SH-SY5Y (cell line): ENCODE measurements around the gene LRRC70.

Experiments
- GATA2 ChIP-seq: IDR thresholded peaks from 2 replicates; pipeline ENCODE4 v1.6.1; 2011; ENCODE audit warnings: mild to moderate bottlenecking, low read depth, low read length
- GATA3 ChIP-seq: IDR thresholded peaks from 2 replicates; pipeline ENCODE4 v1.6.1; 2011; ENCODE audit warnings: low read depth, mild to moderate bottlenecking, low read length, moderate library complexity

The LRRC70 gene, protein sequence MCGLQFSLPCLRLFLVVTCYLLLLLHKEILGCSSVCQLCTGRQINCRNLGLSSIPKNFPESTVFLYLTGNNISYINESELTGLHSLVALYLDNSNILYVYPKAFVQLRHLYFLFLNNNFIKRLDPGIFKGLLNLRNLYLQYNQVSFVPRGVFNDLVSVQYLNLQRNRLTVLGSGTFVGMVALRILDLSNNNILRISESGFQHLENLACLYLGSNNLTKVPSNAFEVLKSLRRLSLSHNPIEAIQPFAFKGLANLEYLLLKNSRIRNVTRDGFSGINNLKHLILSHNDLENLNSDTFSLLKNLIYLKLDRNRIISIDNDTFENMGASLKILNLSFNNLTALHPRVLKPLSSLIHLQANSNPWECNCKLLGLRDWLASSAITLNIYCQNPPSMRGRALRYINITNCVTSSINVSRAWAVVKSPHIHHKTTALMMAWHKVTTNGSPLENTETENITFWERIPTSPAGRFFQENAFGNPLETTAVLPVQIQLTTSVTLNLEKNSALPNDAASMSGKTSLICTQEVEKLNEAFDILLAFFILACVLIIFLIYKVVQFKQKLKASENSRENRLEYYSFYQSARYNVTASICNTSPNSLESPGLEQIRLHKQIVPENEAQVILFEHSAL

DNA sequence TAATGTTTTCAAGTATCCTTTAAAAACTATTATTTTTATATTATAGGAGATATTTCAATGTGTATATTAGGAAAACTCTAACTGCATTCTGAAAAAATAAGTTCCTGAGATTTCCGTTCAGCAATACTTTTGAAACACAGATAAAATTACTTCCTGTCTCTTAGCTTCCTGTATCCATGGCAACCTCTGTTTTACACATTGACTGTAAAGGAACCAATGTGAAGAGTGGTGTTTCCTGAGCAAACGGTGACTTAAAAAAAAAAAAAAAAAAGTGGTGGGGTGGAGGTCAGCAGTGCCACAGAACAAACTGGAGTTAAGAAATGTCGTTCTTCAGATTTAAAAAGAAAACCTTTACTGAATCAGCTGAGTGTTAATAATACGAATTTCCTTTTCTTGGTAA lies at the start of gene LRRC70:
Gene LRRC70, plus strand, starts transcription at position 280 of the 400 bp plus-strand sequence. CDS start 620 bp downstream, outside the sequence.
- TF ChIP-seq GATA2 (no peak), GATA3 (no peak)

DNA sequence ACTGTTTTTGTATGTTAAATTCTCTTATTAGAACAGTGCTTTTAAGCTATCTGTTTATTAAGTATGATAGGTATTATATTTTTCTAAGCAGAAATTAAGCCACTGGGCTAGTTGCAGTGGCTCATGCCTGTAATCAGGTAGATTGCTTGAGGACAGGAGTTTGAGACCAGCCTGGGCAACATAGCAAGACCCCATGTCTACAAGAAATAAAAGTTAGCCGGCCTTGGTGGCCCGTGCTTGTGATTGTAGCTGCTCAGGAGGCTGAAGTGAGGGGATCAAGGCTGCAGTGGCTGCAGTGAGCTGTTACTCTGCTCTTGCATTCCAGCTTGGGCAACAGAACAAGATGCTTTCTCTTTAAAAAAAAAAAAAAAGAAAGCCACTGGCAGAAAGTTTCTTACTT lies 45.0 kb upstream of the LRRC70 start:
- TF ChIP-seq GATA3 (no peak), GATA2 (no peak)

DNA sequence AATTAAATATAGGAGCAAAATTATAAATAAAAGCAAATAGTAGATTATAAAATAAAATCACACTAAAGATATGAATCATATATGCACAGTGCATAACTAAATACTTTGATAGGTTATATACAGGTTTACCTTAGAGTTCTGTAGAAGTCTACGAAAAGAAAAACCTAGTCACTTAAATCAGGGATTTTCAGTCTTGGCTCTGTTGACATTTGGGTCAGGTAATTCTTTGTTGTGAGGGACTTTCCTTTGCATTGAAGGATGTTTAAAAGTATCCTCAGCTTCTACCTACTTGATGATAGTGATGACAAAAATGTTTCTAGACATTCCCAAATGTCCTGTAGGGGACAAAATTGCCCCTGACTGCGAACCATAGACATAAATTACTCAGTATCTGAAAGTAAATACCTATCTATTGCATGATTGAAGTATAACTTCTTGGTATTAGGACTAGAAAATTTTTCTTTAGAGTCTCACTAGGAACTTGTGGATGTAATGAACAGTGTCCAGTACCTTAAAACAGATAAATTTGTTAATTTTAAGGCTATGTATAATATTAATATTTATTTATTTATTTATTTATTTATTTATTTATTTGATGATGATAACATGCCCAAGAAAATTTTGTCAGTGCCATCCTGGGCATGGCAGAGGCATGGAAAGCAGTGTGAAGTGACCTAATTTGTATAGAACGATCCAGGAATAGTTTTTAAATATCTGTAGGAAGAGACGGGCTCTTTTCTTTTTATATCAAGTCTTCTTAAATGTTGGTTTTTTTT lies 44.0 kb upstream of the LRRC70 start:
- no peak for TF ChIP-seq GATA3
- TF ChIP-seq GATA2: no peak

DNA sequence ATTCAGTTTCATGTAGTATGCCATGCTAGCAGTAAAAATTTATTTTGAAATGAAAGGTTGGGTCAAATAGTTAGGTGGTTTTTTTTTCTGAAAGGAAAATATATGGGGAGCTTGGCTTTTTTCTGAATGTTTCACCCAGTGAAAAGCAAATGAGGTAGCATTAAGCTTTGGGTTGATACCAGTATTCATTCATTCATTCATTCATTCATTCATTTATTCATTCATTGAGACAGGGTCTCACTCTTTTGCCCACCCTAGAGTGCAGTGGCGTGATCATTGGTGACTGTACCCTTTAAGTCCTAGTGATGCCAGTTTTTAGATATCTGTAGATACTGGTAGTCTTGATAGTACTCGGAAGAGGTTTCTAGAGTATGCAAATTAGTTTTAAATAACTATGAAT lies 42.4 kb upstream of the LRRC70 start:
- no peak for TF ChIP-seq GATA3
- no peak for TF ChIP-seq GATA2

DNA sequence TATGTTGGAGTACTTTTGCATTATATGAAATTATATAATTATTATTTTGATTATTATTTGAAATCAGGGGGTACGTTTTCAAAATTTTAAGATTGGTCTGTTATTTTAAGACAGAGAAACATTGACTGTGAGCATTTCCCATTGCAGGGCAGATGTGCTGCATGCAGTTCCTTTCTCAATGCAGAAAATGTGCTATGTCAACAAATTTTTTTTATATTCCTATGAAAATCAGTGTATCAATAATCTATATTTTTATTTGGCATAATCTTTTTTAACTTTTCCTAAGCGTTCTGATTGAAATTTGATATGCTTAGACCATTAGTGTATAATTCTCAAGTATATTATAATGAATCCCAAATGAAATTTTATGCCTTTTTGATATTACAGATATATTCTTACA lies 41.8 kb upstream of the LRRC70 start:
- TF ChIP-seq GATA3 (no peak), GATA2 (no peak)

DNA sequence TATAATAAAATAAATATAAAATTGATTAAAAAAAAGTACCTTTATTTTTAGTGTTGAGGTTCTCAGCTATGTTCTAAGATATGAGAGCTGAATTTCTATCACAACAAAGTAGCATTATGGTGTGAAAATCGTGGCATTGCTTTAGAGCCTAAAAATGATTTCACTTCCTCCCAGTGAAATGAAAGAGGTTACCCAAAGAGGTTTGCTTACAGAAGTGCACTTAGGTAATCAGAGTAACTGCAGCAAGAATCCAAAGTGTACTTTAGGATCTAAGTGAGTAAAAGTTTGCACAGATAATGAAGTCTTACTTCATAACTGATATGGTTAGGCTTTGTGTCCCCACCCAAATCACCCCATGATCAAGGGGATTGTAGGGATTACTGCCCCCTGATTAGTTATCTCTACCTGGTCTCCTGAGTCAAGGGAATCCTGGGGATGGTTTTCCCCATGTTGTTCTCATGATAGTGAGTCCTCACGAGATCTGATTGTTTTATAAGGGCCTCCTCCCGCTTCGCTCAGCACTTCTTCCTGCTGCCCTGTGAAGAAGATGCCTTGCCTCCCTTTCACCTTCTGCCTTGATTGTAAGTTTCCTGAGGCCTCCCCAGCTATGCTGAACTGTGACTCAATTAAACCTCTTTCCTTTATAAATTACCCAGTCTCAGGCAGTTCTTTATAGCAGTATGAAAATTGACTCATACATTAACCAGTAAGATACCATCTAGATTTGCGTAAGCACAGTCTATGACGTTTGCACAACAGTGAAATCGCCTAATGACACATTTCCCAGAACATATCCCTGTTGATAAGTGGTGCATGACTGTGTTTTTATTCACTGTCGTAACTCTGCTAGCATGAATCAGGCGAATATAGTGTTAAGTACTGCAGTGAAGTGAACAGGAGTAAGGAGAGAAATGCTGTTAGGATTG lies 40.3 kb upstream of the LRRC70 start:
- TF ChIP-seq GATA3 (no peak), GATA2 (no peak)

DNA sequence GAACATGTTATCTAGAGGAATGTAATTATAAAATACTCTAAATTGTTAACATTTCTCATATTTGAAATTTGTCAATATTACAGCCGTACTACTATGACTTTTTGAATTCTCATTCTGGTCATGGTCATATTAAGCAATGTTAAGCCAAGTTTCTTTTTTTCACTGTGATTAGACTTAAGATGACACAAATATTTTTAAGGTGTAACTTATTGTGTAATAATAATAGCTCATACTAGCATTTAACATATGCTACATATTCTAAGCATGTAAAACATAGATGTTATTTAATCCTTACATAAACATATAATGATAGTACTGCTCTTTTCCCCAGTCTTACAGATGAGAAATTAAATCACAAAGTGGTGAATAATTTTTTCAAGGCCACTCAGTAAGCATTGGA lies 35.9 kb upstream of the LRRC70 start:
- TF ChIP-seq GATA2: no peak

DNA sequence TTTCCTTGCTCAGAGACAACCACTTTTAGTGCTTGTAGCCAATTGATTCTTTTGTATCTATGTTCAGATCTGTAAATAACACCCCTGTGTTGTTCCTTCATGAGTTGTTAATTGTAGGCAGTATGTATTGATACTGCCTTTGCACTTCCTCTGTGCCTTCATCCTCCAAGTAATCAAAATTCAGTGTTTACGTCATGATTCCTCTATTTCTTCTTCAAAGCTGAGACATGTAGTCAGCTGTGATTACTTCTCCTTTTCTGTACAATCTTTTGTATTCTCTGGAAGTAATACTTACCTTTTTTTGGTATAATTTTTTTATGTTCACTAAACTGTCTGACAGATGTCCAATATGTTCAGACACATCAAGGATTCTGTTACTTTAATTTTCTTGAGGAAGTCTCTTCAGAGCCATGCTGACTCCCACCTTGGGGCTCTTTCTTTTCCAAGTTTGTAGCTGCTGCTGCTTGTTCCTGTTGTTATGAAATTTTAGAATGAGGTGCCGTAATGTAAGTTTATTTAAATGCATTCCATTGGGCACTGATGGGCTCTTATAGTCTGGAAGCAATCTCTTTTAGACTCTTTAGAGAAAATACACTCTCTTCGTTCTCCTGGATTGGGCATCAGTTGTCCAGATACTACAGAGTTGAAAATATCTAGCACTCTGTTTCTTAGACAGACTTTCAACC lies 30.5 kb upstream of the LRRC70 start:
- no peak for TF ChIP-seq GATA3
- TF ChIP-seq GATA2: no peak

DNA sequence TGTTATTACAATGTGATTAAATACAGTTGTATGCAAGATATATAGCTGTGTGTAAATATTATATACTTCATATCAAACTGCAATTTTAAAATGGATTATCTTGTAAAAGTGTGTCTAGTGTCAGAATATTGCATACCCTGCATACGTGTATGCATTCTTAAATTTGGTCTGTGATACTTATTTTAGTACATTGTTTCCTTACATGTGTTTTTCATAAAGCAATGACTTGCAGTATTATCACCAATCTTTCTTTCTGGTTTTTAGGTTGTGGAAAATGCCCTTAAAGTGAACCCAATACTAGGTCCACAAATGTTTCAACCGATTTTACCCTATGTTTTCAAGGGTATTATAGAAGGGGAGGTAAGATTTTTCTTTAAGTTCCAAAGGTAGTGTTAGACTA lies 28.5 kb upstream of the LRRC70 start:
- no peak for TF ChIP-seq GATA3
- no peak for TF ChIP-seq GATA2

DNA sequence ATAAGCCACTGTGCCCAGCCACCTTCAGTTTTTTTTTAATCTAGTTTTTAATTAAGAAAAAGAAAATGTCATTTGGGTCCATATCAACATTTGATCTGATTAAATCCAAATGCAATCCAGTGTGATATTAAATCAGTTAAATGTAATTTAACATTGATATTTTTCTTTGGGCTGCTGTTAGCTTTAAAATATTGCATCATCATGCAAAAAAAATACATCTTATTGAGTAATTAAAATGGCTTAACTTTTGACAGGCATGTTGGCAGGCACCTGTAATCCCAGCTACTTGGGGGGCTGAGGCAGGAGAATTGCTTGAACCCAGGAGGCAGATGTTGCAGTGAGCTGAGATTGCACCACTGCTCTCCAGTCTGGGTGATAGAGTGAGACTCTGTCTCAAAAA lies 22.7 kb upstream of the LRRC70 start:
- TF ChIP-seq GATA2: no peak
- TF ChIP-seq GATA3: no peak

DNA sequence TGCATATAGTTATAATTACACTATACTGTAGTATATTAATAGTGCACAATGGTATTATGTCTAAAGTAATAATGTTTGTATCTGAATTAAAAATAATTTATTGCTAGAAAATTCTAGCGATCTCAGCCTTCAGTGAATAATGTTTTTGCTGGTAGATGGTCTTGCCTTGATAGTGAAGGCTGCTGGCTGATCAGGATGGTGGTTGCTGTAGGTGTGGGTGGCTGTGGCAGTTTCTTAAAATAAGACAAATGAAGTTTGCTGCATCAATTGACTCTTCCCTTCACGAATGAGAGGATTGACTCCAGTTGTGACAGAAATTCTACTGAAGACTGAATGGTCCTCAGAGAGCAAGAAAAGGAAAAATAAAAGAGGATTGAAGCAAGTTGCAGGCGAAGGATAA lies 19.7 kb upstream of the LRRC70 start:
- TF ChIP-seq GATA2: no peak
- no peak for TF ChIP-seq GATA3

DNA sequence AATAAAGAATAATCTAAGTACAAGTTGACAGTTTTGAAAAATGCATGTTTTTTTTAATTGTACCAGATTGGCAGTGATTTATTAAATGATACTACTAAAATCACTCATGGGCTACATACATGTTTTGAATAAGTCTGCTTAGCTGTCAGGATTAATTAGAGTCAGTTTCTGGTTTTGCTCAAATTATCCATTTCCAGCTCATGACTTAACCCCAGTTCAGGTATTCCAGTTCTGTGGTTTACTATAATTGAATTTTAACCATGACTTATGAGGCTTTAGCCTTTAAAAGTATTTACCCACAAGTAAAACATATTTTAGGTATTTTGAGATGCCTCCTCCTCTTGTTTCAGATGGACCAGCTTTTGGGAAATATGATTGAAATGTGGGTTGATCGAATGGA lies 17.8 kb upstream of the LRRC70 start:
- no peak for TF ChIP-seq GATA3
- no peak for TF ChIP-seq GATA2

DNA sequence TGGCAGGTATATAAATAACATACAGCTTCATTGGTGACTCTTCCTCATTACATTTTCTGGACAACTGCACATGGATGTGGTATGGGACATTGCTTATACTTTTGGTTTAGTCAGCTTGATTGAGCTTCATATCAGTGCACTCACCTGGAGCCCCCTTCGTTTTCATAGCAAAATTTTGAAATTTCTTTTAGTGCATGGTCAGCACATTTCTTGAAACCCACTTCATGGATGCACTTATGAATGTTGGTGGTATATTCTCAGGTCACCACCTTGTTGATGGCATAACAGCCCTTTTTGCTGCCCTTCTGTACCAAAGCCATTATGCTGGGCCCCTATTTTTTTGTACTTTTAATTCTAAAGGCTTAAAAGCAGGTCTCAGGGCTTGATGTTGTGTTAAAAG lies 16.7 kb upstream of the LRRC70 start:
- TF ChIP-seq GATA2 (no peak), GATA3 (no peak)

DNA sequence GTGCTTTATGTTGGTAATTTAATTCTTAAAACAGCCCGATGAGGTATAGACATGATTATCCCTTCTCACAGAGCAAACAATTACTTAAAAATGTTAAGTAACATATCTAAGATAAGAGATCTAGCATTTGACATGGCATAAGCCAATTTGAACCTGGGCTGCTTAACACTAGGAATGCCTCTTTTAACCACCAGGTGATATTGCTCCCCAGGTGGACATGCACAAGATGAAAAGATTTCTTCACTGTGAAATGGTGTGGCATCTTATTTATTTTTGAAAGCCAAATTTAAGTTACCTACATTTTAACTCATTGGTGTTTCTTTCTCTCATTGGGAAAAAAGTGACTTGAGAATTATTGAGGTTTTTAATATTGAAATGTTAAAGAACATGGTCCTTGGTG lies 15.8 kb upstream of the LRRC70 start:
- TF ChIP-seq GATA3 (no peak), GATA2 (no peak)
